Body of pancreas (tissue), 4 donors: Measurements from ENCODE around the gene FAM50A.

ENCODE experiments used
- CTCF ChIP-seq, 7 experiments: fragments of 450-650 bp in 4 of 7; fragments of 200-600 bp in 3 of 7; sonication (generic) in 3 of 7; IDR thresholded peaks; one replicate each; pipeline ENCODE4 v1.5.1; 2016 to 2019; ENCODE audit warnings: antibody characterized with exemption in 7 of 7
- POLR2A ChIP-seq, 3 donors: fragments of 450-650 bp; IDR thresholded peaks; one replicate each; pipeline ENCODE4 v1.6.1; 2016; ENCODE audit warnings: antibody characterized with exemption in 3 of 3, mild to moderate bottlenecking in 2 of 3

GRCh38 chrX:154419688-154420401 lies 24.1 kb upstream of the FAM50A start:
- TF ChIP-seq CTCF (IDR thresholded peaks at IDR 0.05) (no peak), POLR2A (IDR thresholded peaks at IDR 0.05) (no peak)
